Measurements from ENCODE around the gene MNT. TPM values are rescaled to one million over a fixed set of nuclear protein-coding genes. Genes with fewer than 3 reads are reported as not detected.

MNT gene
- total RNA-seq, 1 experiment from 2014 or later, result 38.9 TPM

DNA sequence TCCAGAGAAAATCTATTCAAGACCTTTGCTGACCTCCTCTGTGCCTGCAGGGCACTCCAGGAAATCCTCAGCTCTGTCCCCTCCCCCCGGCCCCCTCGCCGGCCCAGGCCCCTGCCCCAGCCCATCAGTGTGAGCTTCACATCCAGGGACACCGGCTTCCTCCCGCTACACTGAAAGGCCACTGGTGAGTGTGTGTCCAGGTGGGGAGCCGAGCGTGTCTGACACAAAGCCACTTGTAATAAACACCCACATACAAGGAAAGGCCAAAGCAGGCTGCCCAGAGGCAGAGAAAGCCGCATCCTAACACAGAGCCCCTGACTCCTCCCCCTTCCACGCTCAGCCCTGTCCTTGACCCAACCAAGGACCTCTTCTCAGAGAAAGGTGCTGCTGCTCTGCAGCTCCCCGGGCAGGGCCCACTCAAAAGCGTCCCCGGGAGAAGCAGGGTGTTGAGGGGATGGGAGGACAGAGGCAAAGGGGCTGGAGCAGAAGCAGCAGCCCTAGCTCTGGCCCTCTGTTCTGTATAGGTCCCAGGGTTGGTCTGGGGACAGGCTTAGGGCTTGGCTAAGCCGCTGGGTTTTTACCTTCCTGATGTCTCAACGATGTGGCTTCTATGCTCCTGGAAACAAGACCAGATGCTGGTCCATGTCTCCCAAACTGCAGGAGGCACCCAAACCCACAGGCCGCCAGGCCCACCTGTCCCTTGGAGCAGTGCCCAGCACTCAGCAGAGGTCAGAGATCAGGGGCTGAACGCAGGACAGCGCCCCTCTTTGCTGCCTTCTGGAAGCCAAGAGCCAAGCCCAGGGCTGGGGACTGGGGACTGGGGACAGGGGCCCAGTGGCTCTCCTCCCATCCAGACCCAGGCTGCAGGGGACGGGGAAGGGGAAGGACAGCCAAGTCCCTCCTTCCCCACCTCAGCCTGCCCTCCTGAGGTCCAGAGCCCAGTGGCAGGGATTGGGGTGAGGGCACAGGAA is 15.3 kb downstream of the MNT start:
- Histone ChIP-seq H3K18ac (ENCODE audit: insufficient read length, low read depth, low read length) (no peak overlapping the region), H3K14ac (ENCODE audit: insufficient read depth, low read length) (no peak overlapping the region), H3K27me3 (ENCODE audit: insufficient read depth, low read length) (no peaks in the 10 kb centered on the region), H3K79me2 (ENCODE audit: insufficient read depth, low read length) (no peaks in the 10 kb centered on the region), H2BK120ac (ENCODE audit: low read depth, low read length, poor library complexity, severe bottlenecking) (no peak overlapping the region), H3K79me1 (ENCODE audit: insufficient read depth, low read depth, low read length, poor library complexity, severe bottlenecking) (no peaks in the 10 kb centered on the region), H2AK5ac (ENCODE audit: insufficient read length, low read length) (no peak overlapping the region), H3T11ph (ENCODE audit: low read length) (no peak overlapping the region), H3K27ac (ENCODE audit: insufficient read length, low read depth, low read length) (no peak overlapping the region), H4K8ac (replicated peaks; ENCODE audit: insufficient read length, low read depth, low read length) (no peak overlapping the region), H2BK12ac (ENCODE audit: insufficient read length, low read depth, low read length) (no peak overlapping the region), H3K9me3 (ENCODE audit: control insufficient read depth, low read depth, low read length) (no peaks in the 10 kb centered on the region), H3K23ac (ENCODE audit: insufficient read length, low read depth, low read length) (no peak overlapping the region), H3K23me2 (ENCODE audit: insufficient read length, low read depth, low read length, poor library complexity, severe bottlenecking) (no peaks in the 10 kb centered on the region), H4K5ac (ENCODE audit: insufficient read length, low read depth, low read length) (no peak overlapping the region), H2BK15ac (ENCODE audit: low read depth, low read length) (no peak overlapping the region), H4K91ac (ENCODE audit: insufficient read length, low read depth, low read length) (no peak overlapping the region), H2BK5ac (ENCODE audit: insufficient read length, low read length) (no peak overlapping the region), H3K4ac (ENCODE audit: low read depth, low read length) (no peak overlapping the region), H3K4me2 (ENCODE audit: insufficient read depth, insufficient read length, low read length) (no peak overlapping the region), H3K9ac (ENCODE audit: extremely low read depth, insufficient read length, low read length) (no peak overlapping the region), H4K20me1 (ENCODE audit: control insufficient read depth, insufficient read depth, insufficient read length) (no peaks in the 10 kb centered on the region), H2BK20ac (ENCODE audit: low read depth, low read length, poor library complexity, severe bottlenecking) (no peak overlapping the region), H3K4me1 (ENCODE audit: insufficient read depth, low read length) (no peaks in the 10 kb centered on the region; the same call in 1 of the 2 replicates), H2AFZ (ENCODE audit: low read length) (no peak overlapping the region), H3K56ac (ENCODE audit: insufficient read length, low read depth, low read length) (no peak overlapping the region)
- Mint-ChIP-seq H3K4me3 (0 out of 5 replicates have a peak overlapping the region, but pooled peaks of 1 of the 2 experiments have one; percentile 9), H3K4me1 (peaks cover 20 to 30% of the 10 kb centered on the region in 2 experiments), H3K27ac (peak overlapping the region in 1 of 3 experiments; percentile 39; a peak in 3 of 7 replicates), H3K36me3 (ENCODE audit: insufficient read depth in 1 of 3, low read depth in 3 of 3) (peaks cover 5 to 32% (median 24%) of the 10 kb centered on the region in 3 experiments; a peak in 6 of 7 replicates), H3K27me3 (ENCODE audit: low read depth) (no peaks in the 10 kb centered on the region), H3K9me3 (no peaks in the 10 kb centered on the region)
- WGBS (ENCODE audit: extremely low coverage, insufficient read length, low lambda C conversion rate), result no CpG with 5 or more reads among the region's 18 CpGs
- no peak for DNase-seq
- TF ChIP-seq, protein P1, sequence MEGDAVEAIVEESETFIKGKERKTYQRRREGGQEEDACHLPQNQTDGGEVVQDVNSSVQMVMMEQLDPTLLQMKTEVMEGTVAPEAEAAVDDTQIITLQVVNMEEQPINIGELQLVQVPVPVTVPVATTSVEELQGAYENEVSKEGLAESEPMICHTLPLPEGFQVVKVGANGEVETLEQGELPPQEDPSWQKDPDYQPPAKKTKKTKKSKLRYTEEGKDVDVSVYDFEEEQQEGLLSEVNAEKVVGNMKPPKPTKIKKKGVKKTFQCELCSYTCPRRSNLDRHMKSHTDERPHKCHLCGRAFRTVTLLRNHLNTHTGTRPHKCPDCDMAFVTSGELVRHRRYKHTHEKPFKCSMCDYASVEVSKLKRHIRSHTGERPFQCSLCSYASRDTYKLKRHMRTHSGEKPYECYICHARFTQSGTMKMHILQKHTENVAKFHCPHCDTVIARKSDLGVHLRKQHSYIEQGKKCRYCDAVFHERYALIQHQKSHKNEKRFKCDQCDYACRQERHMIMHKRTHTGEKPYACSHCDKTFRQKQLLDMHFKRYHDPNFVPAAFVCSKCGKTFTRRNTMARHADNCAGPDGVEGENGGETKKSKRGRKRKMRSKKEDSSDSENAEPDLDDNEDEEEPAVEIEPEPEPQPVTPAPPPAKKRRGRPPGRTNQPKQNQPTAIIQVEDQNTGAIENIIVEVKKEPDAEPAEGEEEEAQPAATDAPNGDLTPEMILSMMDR (conservative IDR thresholded peaks at IDR 0.05), result no peak

Measured in H9 (cell line).